ENCODE measurements around the gene HS6ST3.

HS6ST3 gene

DNA sequence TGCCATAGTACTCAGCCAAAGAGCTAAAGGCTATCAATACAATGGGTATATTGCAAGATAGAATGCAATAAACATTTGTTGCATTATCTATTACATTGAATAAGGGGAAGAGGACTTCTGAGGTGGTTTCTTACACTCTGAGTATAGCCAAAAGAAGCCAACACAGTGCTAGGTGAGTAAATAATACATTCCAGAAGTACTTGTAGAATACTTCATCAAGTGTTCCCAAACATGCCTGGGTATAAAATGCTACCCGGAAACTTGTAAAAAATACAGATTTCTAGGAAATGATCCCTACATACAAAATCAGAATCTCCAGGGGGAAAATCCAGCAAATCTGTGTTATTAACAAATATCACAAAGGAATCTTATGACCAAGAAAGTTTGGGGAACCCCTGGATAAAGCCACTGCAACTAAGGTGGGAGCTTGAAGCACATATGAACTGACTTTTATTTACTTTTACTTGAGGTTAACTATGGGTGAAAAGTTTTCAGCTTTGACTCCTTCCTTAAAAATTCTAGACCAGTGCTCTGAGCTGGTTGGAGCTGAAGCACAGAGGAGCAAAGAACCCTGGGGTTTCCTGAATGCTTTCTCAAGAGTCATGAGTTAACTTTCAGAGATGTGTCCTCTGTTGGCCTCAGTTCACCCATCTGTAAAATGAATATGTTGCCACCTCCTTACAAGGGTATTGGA, 768.4 kb downstream of the HS6ST3 start:
- no peak for DNase-seq

DNA sequence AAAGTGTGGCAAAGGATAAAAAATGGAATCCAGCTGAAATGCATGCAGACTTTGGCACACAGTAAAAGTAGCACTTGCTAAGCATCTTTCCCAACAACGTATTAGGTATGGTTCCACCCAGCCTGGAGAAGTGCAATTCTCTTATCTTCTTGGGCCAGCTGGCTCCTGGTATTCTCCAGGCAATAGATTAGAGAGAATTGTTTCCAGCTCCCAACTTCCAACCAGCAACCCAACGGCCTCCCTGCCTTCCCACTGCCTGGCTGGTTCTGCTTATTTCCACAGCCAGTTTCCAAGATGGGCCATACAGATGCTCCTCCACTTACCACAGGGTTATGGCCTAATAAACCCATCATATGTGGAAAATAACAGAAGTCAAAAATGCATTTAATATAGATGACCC, 771.0 kb downstream of the HS6ST3 start:
- no peak for DNase-seq

DNA sequence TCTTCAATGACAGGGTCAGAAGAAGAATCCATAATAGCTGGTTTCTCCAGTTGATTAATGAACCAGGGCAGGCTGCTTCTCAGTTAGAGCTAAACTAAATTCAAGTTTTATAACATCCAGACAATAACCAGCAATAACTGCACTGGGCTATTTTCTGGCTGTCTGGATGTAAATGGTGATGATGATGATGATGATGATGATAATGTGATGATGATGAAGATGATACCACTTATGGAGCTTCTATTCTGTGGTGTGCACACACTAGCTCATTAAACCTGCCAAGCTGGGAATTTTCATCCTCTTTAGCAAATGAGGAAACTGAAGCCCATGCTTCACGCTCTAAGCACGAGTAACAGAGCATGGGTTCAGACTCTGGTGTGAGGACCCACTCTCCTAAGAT, 772.2 kb downstream of the HS6ST3 start:
- DNase-seq, result no peak

DNA sequence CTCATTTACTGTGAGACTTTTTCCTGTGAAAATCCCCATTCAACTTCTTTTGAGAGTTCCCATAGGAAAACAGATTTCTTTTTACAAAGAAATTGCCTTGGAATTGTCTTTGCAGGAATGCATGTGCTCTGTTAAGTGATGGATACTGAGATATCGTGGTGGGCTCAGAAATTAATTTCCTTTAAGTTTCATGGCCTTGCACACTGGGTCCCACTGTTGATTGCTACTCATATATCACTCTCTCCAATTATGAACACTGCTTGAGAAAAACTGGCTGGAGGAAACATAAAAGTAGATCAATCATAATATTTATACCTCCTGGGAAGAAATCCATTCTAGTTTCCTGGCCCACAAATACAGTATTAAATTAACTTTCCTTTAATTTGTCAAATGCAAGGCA, 773.1 kb downstream of the HS6ST3 start:
- no peak for DNase-seq

DNA sequence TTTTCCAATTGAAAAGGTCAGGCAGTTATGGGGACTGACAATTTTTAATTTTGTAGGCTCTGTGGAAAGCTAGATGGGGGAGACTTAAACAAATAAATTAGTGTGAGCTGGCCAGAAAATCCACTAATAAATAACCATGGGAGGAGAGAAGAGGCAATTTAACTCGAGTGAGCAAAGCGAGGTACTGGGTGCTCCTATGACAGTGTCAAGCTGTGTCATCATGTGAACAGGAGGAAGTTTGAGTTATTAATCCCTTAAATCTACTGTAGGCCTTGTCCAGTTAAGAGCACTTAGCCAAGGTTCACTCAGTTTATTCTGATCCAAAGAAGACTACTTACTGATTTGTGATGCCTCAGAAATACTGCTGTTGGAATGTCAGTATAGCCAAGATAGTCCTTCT, 781.6 kb downstream of the HS6ST3 start:
- DNase-seq, result no peak

- no peak for DNase-seq
Measured at GRCh38 chr13:96880419-96880818, 790.5 kb downstream of the HS6ST3 start.

Data from inflammatory macrophage treated with lipopolysaccharide for 4 hours (primary cell).